ENCODE results near the gene GAS2L2. TPM values are rescaled to one million over a fixed set of nuclear protein-coding genes. Genes with fewer than 3 reads are reported as not detected.

GAS2L2 gene
- not detected for total RNA-seq

DNA sequence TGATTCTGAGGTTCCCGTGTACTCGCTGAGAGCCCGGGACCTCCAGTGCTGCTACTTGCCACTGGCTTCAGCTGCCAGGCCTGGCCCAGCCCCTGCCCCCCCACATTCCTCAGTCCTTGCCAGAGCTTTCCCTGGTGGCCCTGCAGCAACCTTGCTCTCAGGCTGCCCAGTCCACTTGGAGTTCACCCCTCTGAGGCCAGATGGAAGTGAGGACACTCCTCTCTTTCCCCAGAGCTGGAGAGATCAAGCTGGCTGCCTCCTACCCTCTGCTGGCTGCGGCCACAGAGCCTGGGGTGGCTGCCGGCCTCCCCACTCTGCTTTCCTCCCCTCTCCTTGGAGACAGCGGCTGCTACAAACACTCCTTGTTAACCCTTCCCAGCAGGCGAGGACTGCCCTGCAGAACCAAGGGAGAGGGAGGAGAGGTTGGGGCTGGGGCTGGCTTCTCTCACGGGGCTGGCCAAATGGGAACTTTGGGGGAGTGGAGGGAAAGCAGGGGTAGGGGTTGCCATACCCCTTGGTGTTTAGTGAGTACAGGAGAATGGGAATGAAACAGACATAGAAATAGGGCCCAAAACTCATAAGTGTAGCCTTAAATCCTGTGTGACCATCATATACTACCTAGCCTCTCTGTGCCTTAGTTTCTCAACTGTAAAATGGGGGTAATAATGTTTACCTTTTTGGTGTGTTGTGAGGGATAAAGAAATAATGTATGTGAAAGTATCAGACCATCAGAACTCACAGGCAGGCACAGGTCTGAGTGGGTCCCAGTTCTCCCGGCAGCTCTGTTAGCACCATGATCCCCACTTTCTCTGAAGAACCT, at the start of gene GAS2L2:
GAS2L2 (minus strand) TSS at position 295 of the 820 bp plus-strand sequence. CDS start 389 bp downstream, outside the sequence.
- Histone ChIP-seq H3K36me3 (no peaks in the 10 kb centered on the region), H3K4me1 (peaks cover 9% of the 10 kb centered on the region), H3K27me3 (no peaks in the 10 kb centered on the region), H3K27ac (no peak within 1 kb of the TSS), H3K4me3 (no peak within 1 kb of the TSS), H3K9me3 (no peaks in the 10 kb centered on the region)
- intact Hi-C loops (cut with DNase I), result no loop called here
- TF ChIP-seq, protein P1, sequence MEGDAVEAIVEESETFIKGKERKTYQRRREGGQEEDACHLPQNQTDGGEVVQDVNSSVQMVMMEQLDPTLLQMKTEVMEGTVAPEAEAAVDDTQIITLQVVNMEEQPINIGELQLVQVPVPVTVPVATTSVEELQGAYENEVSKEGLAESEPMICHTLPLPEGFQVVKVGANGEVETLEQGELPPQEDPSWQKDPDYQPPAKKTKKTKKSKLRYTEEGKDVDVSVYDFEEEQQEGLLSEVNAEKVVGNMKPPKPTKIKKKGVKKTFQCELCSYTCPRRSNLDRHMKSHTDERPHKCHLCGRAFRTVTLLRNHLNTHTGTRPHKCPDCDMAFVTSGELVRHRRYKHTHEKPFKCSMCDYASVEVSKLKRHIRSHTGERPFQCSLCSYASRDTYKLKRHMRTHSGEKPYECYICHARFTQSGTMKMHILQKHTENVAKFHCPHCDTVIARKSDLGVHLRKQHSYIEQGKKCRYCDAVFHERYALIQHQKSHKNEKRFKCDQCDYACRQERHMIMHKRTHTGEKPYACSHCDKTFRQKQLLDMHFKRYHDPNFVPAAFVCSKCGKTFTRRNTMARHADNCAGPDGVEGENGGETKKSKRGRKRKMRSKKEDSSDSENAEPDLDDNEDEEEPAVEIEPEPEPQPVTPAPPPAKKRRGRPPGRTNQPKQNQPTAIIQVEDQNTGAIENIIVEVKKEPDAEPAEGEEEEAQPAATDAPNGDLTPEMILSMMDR (IDR thresholded peaks at IDR 0.05), result no peak
- TF ChIP-seq POLR2A (IDR thresholded peaks at IDR 0.05) (no peak), POLR2AphosphoS5 (IDR thresholded peaks at IDR 0.05; ENCODE audit: insufficient read depth in 1 of 2, low read depth in 1 of 2) (no peak)
- no peak for DNase-seq (ENCODE audit: extremely low spot score in 2 of 2)

GRCh38 chr17:35801583-35802224, 48.7 kb upstream of the GAS2L2 start:
- intact Hi-C loops (cut with DNase I), result no loop called here
- H3K4me1 ChIP-seq, result peaks cover 19% of the 10 kb centered on the region
- no peak overlapping the region for H3K4me3 ChIP-seq
- H3K36me3 ChIP-seq, result no peaks in the 10 kb centered on the region
- H3K27me3 ChIP-seq, result no peaks in the 10 kb centered on the region
- no peak for DNase-seq (ENCODE audit: extremely low spot score in 2 of 2)
- H3K27ac ChIP-seq, result no peak overlapping the region
- no peaks in the 10 kb centered on the region for H3K9me3 ChIP-seq
- TF ChIP-seq, protein P1 (IDR thresholded peaks at IDR 0.05), result no peak
- TF ChIP-seq POLR2AphosphoS5 (IDR thresholded peaks at IDR 0.05; ENCODE audit: insufficient read depth in 1 of 2, low read depth in 1 of 2), result peak; percentile 62 to 67

DNA sequence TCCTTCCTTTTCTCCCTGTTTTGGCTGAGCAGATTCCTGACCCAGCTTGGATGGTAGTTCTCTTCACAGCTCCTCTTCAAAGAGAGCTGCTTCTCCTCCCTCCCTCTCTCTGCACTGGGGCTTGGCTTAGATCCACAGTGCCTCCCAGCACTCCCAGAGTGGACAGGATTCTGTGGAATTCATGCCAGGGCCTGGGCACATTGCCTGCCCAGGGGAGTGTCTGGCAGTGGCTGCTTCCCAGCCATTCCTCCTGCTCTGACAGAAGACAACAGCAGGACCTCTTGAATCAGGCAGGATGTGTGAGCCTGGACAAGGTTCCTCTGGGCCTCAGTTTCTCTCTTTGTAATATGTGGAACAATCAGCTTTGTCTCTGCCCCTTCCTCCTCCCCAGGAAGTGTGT, 46.9 kb upstream of the GAS2L2 start:
- no peaks in the 10 kb centered on the region for H3K27me3 ChIP-seq
- intact Hi-C loops (cut with DNase I), result no loop called here
- peak in 1 of 2 donors; percentile 61 for DNase-seq (ENCODE audit: extremely low spot score in 2 of 2)
- no peaks in the 10 kb centered on the region for H3K36me3 ChIP-seq
- H3K27ac ChIP-seq, result no peak overlapping the region
- H3K4me1 ChIP-seq, result peaks cover 19% of the 10 kb centered on the region
- H3K4me3 ChIP-seq, result no peak overlapping the region
- TF ChIP-seq POLR2AphosphoS5 (IDR thresholded peaks at IDR 0.05; ENCODE audit: insufficient read depth in 1 of 2, low read depth in 1 of 2), result peak in 1 of 2 donors; percentile 13
- TF ChIP-seq, protein P1 (IDR thresholded peaks at IDR 0.05), result no peak
- H3K9me3 ChIP-seq, result no peaks in the 10 kb centered on the region

DNA sequence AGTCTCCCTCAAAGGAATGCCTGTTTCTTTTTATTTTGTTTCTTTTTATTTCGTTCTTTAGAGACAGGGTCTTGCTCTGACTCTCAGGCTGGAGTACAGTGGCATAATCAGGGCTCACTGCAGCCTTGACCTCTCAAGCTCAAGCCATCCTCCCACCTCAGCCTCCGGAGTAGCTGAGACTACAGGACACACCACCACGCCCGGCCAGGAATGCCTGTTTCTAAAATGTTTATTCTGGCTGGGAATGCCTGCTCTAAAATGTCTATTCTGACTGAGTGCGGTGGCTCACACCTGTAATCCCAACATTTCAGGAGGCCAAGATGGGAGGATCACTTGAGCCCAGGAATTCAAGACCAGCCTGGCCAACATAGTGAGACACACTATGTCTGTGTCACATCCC, 44.9 kb upstream of the GAS2L2 start:
- no peaks in the 10 kb centered on the region for H3K36me3 ChIP-seq
- no peak overlapping the region for H3K27ac ChIP-seq
- intact Hi-C loops (cut with DNase I), result no loop called here
- no peaks in the 10 kb centered on the region for H3K27me3 ChIP-seq
- DNase-seq (ENCODE audit: extremely low spot score in 2 of 2), result peak in 1 of 2 donors; percentile 46
- peaks cover 26% of the 10 kb centered on the region for H3K4me1 ChIP-seq
- H3K4me3 ChIP-seq, result no peak overlapping the region
- H3K9me3 ChIP-seq, result no peaks in the 10 kb centered on the region
- TF ChIP-seq POLR2AphosphoS5 (IDR thresholded peaks at IDR 0.05; ENCODE audit: insufficient read depth in 1 of 2, low read depth in 1 of 2) (no peak), POLR2A (IDR thresholded peaks at IDR 0.05) (no peak)
- TF ChIP-seq, protein P1 (IDR thresholded peaks at IDR 0.05), result no peak

- no peaks in the 10 kb centered on the region for H3K27me3 ChIP-seq
- H3K27ac ChIP-seq, result no peak overlapping the region
- DNase-seq (ENCODE audit: extremely low spot score in 2 of 2), result peak in 1 of 2 donors; percentile 77
- intact Hi-C loops (cut with DNase I), result no loop called here
- TF ChIP-seq POLR2AphosphoS5 (IDR thresholded peaks at IDR 0.05; ENCODE audit: insufficient read depth in 1 of 2, low read depth in 1 of 2) (no peak), POLR2A (IDR thresholded peaks at IDR 0.05) (no peak)
- TF ChIP-seq, protein P1 (IDR thresholded peaks at IDR 0.05), result no peak
- peaks cover 26% of the 10 kb centered on the region for H3K4me1 ChIP-seq
- H3K4me3 ChIP-seq, result no peak overlapping the region
- H3K9me3 ChIP-seq, result no peaks in the 10 kb centered on the region
- no peaks in the 10 kb centered on the region for H3K36me3 ChIP-seq
Measured at GRCh38 chr17:35797370-35797769, 44.3 kb upstream of the GAS2L2 start.

Data from vagina (tissue), 2 donors.